Measurements from ENCODE around the gene RLF.

The RLF gene

GRCh38 chr1:40264354-40264781 is 103.2 kb downstream of the RLF start:
- no peak overlapping the region for H3K9ac ChIP-seq (ENCODE audit: low read depth, low read length)
- H3K4me1 ChIP-seq (ENCODE audit: insufficient read depth, low read length): no peaks in the 10 kb centered on the region
- no peak overlapping the region for H3K27ac ChIP-seq (ENCODE audit: low read depth, low read length)
- H3K9me3 ChIP-seq (ENCODE audit: insufficient read depth, low read depth, low read length): no peaks in the 10 kb centered on the region
- H3K4me3 ChIP-seq (ENCODE audit: low read length): no peak overlapping the region
- no peaks in the 10 kb centered on the region for H3K27me3 ChIP-seq (ENCODE audit: insufficient read depth, low read length)
- H3K36me3 ChIP-seq (ENCODE audit: insufficient read depth, low read length): peaks cover 96% of the 10 kb centered on the region
- 95% methylated on average over 3 of the region's 3 CpGs for WGBS

GRCh38 chr1:40265298-40265697 is 104.1 kb downstream of the RLF start:
- no peak overlapping the region for H3K9ac ChIP-seq (ENCODE audit: low read depth, low read length)
- no peak overlapping the region for H3K27ac ChIP-seq (ENCODE audit: low read depth, low read length)
- H3K36me3 ChIP-seq (ENCODE audit: insufficient read depth, low read length): peaks cover 96% of the 10 kb centered on the region
- no peak overlapping the region for H3K4me3 ChIP-seq (ENCODE audit: low read length)
- H3K27me3 ChIP-seq (ENCODE audit: insufficient read depth, low read length): no peaks in the 10 kb centered on the region
- H3K4me1 ChIP-seq (ENCODE audit: insufficient read depth, low read length): no peaks in the 10 kb centered on the region
- no peaks in the 10 kb centered on the region for H3K9me3 ChIP-seq (ENCODE audit: insufficient read depth, low read depth, low read length)

GRCh38 chr1:40265919-40266318 is 104.7 kb downstream of the RLF start:
- H3K9ac ChIP-seq (ENCODE audit: low read depth, low read length): no peak overlapping the region
- no peak overlapping the region for H3K4me3 ChIP-seq (ENCODE audit: low read length)
- no peaks in the 10 kb centered on the region for H3K9me3 ChIP-seq (ENCODE audit: insufficient read depth, low read depth, low read length)
- no peaks in the 10 kb centered on the region for H3K4me1 ChIP-seq (ENCODE audit: insufficient read depth, low read length)
- no peaks in the 10 kb centered on the region for H3K27me3 ChIP-seq (ENCODE audit: insufficient read depth, low read length)
- peaks cover 96% of the 10 kb centered on the region for H3K36me3 ChIP-seq (ENCODE audit: insufficient read depth, low read length)
- H3K27ac ChIP-seq (ENCODE audit: low read depth, low read length): no peak overlapping the region

GRCh38 chr1:40266786-40267535 is 105.8 kb downstream of the RLF start:
- peaks cover 96% of the 10 kb centered on the region for H3K36me3 ChIP-seq (ENCODE audit: insufficient read depth, low read length)
- 94% methylated on average over 6 of the region's 6 CpGs for WGBS
- H3K4me3 ChIP-seq (ENCODE audit: low read length): no peak overlapping the region

GRCh38 chr1:40267767-40268187 is 106.6 kb downstream of the RLF start:
- Histone ChIP-seq H3K9me3 (ENCODE audit: insufficient read depth, low read depth, low read length) (no peaks in the 10 kb centered on the region), H3K27ac (ENCODE audit: low read depth, low read length) (no peak overlapping the region), H3K4me3 (ENCODE audit: low read length) (no peak overlapping the region), H3K27me3 (ENCODE audit: insufficient read depth, low read length) (no peaks in the 10 kb centered on the region), H3K9ac (ENCODE audit: low read depth, low read length) (no peak overlapping the region), H3K4me1 (ENCODE audit: insufficient read depth, low read length) (no peaks in the 10 kb centered on the region), H3K36me3 (ENCODE audit: insufficient read depth, low read length) (peaks cover 96% of the 10 kb centered on the region)
- 91% methylated on average over 2 of the region's 2 CpGs for WGBS

More at GRCh38 chr1:40266786-40267535, 105.8 kb downstream of the RLF start:
- Histone ChIP-seq H3K27ac (ENCODE audit: low read depth, low read length) (no peak overlapping the region), H3K27me3 (ENCODE audit: insufficient read depth, low read length) (no peaks in the 10 kb centered on the region), H3K4me1 (ENCODE audit: insufficient read depth, low read length) (no peaks in the 10 kb centered on the region), H3K9ac (ENCODE audit: low read depth, low read length) (no peak overlapping the region), H3K9me3 (ENCODE audit: insufficient read depth, low read depth, low read length) (no peaks in the 10 kb centered on the region)

- no peaks in the 10 kb centered on the region for H3K27me3 ChIP-seq (ENCODE audit: insufficient read depth, low read length)
- no peaks in the 10 kb centered on the region for H3K4me1 ChIP-seq (ENCODE audit: insufficient read depth, low read length)
- H3K9ac ChIP-seq (ENCODE audit: low read depth, low read length): no peak overlapping the region
- no peak overlapping the region for H3K27ac ChIP-seq (ENCODE audit: low read depth, low read length)
- H3K9me3 ChIP-seq (ENCODE audit: insufficient read depth, low read depth, low read length): no peaks in the 10 kb centered on the region
- H3K4me3 ChIP-seq (ENCODE audit: low read length): no peak overlapping the region
- H3K36me3 ChIP-seq (ENCODE audit: insufficient read depth, low read length): peaks cover 94% of the 10 kb centered on the region
These were observed 107.0 kb downstream of the RLF start for GRCh38 chr1:40268211-40268610.

- Histone ChIP-seq H3K27ac (ENCODE audit: low read depth, low read length) (no peak overlapping the region), H3K9ac (ENCODE audit: low read depth, low read length) (no peak overlapping the region), H3K36me3 (ENCODE audit: insufficient read depth, low read length) (peaks cover 90% of the 10 kb centered on the region), H3K9me3 (ENCODE audit: insufficient read depth, low read depth, low read length) (no peaks in the 10 kb centered on the region), H3K4me3 (ENCODE audit: low read length) (no peak overlapping the region), H3K27me3 (ENCODE audit: insufficient read depth, low read length) (no peaks in the 10 kb centered on the region), H3K4me1 (ENCODE audit: insufficient read depth, low read length) (no peaks in the 10 kb centered on the region)
- WGBS: 92% methylated on average over 3 of the region's 3 CpGs
These were observed 109.1 kb downstream of the RLF start for GRCh38 chr1:40270152-40270834.

GRCh38 chr1:40272653-40273213 is 111.5 kb downstream of the RLF start:
- H3K9ac ChIP-seq (ENCODE audit: low read depth, low read length): no peak overlapping the region

GRCh38 chr1:40273547-40274166 is 112.5 kb downstream of the RLF start:
- Histone ChIP-seq H3K27ac (ENCODE audit: low read depth, low read length) (no peak overlapping the region), H3K4me3 (ENCODE audit: low read length) (no peak overlapping the region), H3K27me3 (ENCODE audit: insufficient read depth, low read length) (no peaks in the 10 kb centered on the region), H3K4me1 (ENCODE audit: insufficient read depth, low read length) (no peaks in the 10 kb centered on the region), H3K9ac (ENCODE audit: low read depth, low read length) (no peak overlapping the region), H3K36me3 (ENCODE audit: insufficient read depth, low read length) (peaks cover 76% of the 10 kb centered on the region), H3K9me3 (ENCODE audit: insufficient read depth, low read depth, low read length) (no peaks in the 10 kb centered on the region)
- 96% methylated on average over 2 of the region's 4 CpGs for WGBS

More at GRCh38 chr1:40272653-40273213, 111.5 kb downstream of the RLF start:
- Histone ChIP-seq H3K4me3 (ENCODE audit: low read length) (no peak overlapping the region), H3K27ac (ENCODE audit: low read depth, low read length) (no peak overlapping the region), H3K9me3 (ENCODE audit: insufficient read depth, low read depth, low read length) (no peaks in the 10 kb centered on the region), H3K36me3 (ENCODE audit: insufficient read depth, low read length) (peaks cover 79% of the 10 kb centered on the region), H3K4me1 (ENCODE audit: insufficient read depth, low read length) (no peaks in the 10 kb centered on the region), H3K27me3 (ENCODE audit: insufficient read depth, low read length) (no peaks in the 10 kb centered on the region)
- 97% methylated on average over 2 of the region's 3 CpGs for WGBS

GRCh38 chr1:40274331-40274730 is 113.1 kb downstream of the RLF start:
- 94% methylated on average over 2 of the region's 2 CpGs for WGBS
- H3K27ac ChIP-seq (ENCODE audit: low read depth, low read length): no peak overlapping the region
- H3K4me3 ChIP-seq (ENCODE audit: low read length): no peak overlapping the region
- no peaks in the 10 kb centered on the region for H3K4me1 ChIP-seq (ENCODE audit: insufficient read depth, low read length)
- no peaks in the 10 kb centered on the region for H3K27me3 ChIP-seq (ENCODE audit: insufficient read depth, low read length)
- no peaks in the 10 kb centered on the region for H3K9me3 ChIP-seq (ENCODE audit: insufficient read depth, low read depth, low read length)
- H3K9ac ChIP-seq (ENCODE audit: low read depth, low read length): no peak overlapping the region
- peaks cover 76% of the 10 kb centered on the region for H3K36me3 ChIP-seq (ENCODE audit: insufficient read depth, low read length)

- Histone ChIP-seq H3K4me3 (ENCODE audit: low read length) (no peak overlapping the region), H3K9me3 (ENCODE audit: insufficient read depth, low read depth, low read length) (no peaks in the 10 kb centered on the region), H3K27ac (ENCODE audit: low read depth, low read length) (no peak overlapping the region), H3K4me1 (ENCODE audit: insufficient read depth, low read length) (no peaks in the 10 kb centered on the region), H3K27me3 (ENCODE audit: insufficient read depth, low read length) (no peaks in the 10 kb centered on the region), H3K36me3 (ENCODE audit: insufficient read depth, low read length) (peaks cover 71% of the 10 kb centered on the region), H3K9ac (ENCODE audit: low read depth, low read length) (no peak overlapping the region)
- 96% methylated on average over 3 of the region's 3 CpGs for WGBS
These were observed 114.9 kb downstream of the RLF start for GRCh38 chr1:40276122-40276521.
